NT2/D1 (cell line): Measurements from ENCODE around the gene IGF2R.

ENCODE experiments used
- SUZ12 ChIP-seq: IDR thresholded peaks from 2 replicates; pipeline ENCODE4 v1.6.1; 2011; ENCODE audit not compliant: insufficient read length, insufficient read depth; ENCODE audit errors: extremely low read depth
- ZNF274 ChIP-seq: IDR thresholded peaks from 2 replicates; pipeline ENCODE4 v1.6.1; 2011; ENCODE audit warnings: mild to moderate bottlenecking, low read depth, low read length

GRCh38 chr6:159963111-159963510, 5.8 kb upstream of the IGF2R start:
- TF ChIP-seq ZNF274 (no peak), SUZ12 (no peak)
